Neural cell (in vitro differentiated cells): ENCODE data around the gene ZNF195. TPM values are rescaled to one million over a fixed set of nuclear protein-coding genes. Genes with fewer than 3 reads are reported as not detected.
"Not testable (repeated sequence)": the region's sequence is repeated elsewhere in the genome, so short reads cannot be mapped to it uniquely, and the experiment has no call there.

ENCODE experiments used
- H2AFZ ChIP-seq: fragments of 200-600, 300-800 bp; sonication (generic), shearing (Covaris generic); 2 replicates; pipeline ENCODE4 v1.6.0; 2014; ENCODE audit warnings: low read depth, mild to moderate bottlenecking, antibody characterized with exemption, low read length, moderate library complexity
- H3F3A ChIP-seq: fragments of 200-600 bp; shearing (Covaris generic); 2 replicates; pipeline ENCODE4 v1.6.1; 2016; ENCODE audit warnings: mild to moderate bottlenecking, moderate library complexity, mixed read lengths, antibody characterized with exemption, low read length; ENCODE audit not compliant: insufficient read depth, poor library complexity, severe bottlenecking
- H3K27ac ChIP-seq: fragments of 200-600, 300-800 bp; sonication (generic), shearing (Covaris generic); 2 replicates; pipeline ENCODE4 v1.5.1; 2014; ENCODE audit warnings: mild to moderate bottlenecking, low read length, moderate library complexity
- H3K27me3 ChIP-seq: fragments of 300-800, 200-600 bp; sonication (generic), shearing (Covaris generic); 2 replicates; pipeline ENCODE4 v1.6.0; 2014; ENCODE audit warnings: mild to moderate bottlenecking, low read depth, low read length, moderate library complexity; ENCODE audit not compliant: insufficient read depth
- H3K36me3 ChIP-seq: fragments of 300-800, 200-600 bp; sonication (generic), shearing (Covaris generic); 2 replicates; pipeline ENCODE4 v1.5.1; 2014; ENCODE audit warnings: mild to moderate bottlenecking, antibody characterized with exemption, low read length, moderate library complexity; ENCODE audit not compliant: insufficient read depth
- H3K4me2 ChIP-seq: fragments of 300-800, 200-600 bp; sonication (generic), shearing (Covaris generic); 2 replicates; pipeline ENCODE4 v1.6.0; 2014; ENCODE audit warnings: mild to moderate bottlenecking, low read length
- H3K4me3 ChIP-seq: fragments of 300-800, 200-600 bp; sonication (generic), shearing (Covaris generic); 2 replicates; pipeline ENCODE4 v1.5.1; 2014; ENCODE audit warnings: mild to moderate bottlenecking, low read length, moderate library complexity
- H3K79me2 ChIP-seq: fragments of 200-600 bp; shearing (Covaris generic); replicated peaks from 2 replicates; pipeline ENCODE4 v1.6.0; 2014; ENCODE audit warnings: mild to moderate bottlenecking, low read length, moderate library complexity; ENCODE audit not compliant: insufficient read depth
- H3K9ac ChIP-seq: fragments of 300-800, 200-600 bp; sonication (generic), shearing (Covaris generic); 2 replicates; pipeline ENCODE4 v1.6.1; 2016; ENCODE audit warnings: mild to moderate bottlenecking, low read length, mixed read lengths
- H3K9me2 ChIP-seq: fragments of 200-600 bp; shearing (Covaris generic); 2 replicates; pipeline ENCODE4 v1.6.1; 2016; ENCODE audit warnings: mild to moderate bottlenecking, low read length, mixed read lengths; ENCODE audit not compliant: insufficient read depth
- H3K9me3 ChIP-seq: fragments of 200-600, 300-800 bp; sonication (generic), shearing (Covaris generic); 2 replicates; pipeline ENCODE4 v1.6.1; 2016; ENCODE audit warnings: mild to moderate bottlenecking, mixed run types, low read length, moderate library complexity, mixed read lengths
- H4K20me1 ChIP-seq: fragments of 200-600 bp; shearing (Covaris generic); 2 replicates; pipeline ENCODE4 v1.6.1; 2016; ENCODE audit warnings: mild to moderate bottlenecking, mixed run types; ENCODE audit not compliant: insufficient read depth
- polyA plus RNA-seq: library from polyadenylated mRNA; depleted of rRNA; stranded (reverse); fragments of >200 nt; gene quantifications from 2 replicates; pipeline ENCODE4 v1.2.3, GENCODE V29; 2014
- small RNA-seq, 3 experiments: library from RNA; depleted of rRNA; stranded (forward); fragments of <200 nt; gene quantifications; one replicate each; pipeline ENCODE3, GENCODE V24; 2012

Gene ZNF195
- polyA plus RNA-seq, 1 donor from 2014 or later = 101 TPM

GRCh38 chr11:3331078-3331477 is 47.9 kb downstream of the ZNF195 start:
- H3K27ac ChIP-seq, H3K9me3 ChIP-seq, H3K36me3 ChIP-seq, H2AFZ ChIP-seq, H3K9me2 ChIP-seq, H3K4me3 ChIP-seq, H4K20me1 ChIP-seq, H3F3A ChIP-seq, H3K9ac ChIP-seq, H3K79me2 ChIP-seq, H3K4me2 ChIP-seq, H3K27me3 ChIP-seq: not testable (repeated sequence)

GRCh38 chr11:3330064-3330463 is 48.9 kb downstream of the ZNF195 start:
- H3K9me3 ChIP-seq, H3K27ac ChIP-seq, H3K4me2 ChIP-seq, H3K27me3 ChIP-seq, H4K20me1 ChIP-seq, H3K9ac ChIP-seq, H3K79me2 ChIP-seq, H2AFZ ChIP-seq, H3K9me2 ChIP-seq, H3K36me3 ChIP-seq, H3K4me3 ChIP-seq, H3F3A ChIP-seq: not testable (repeated sequence)

GRCh38 chr11:3328503-3328902 is 50.4 kb downstream of the ZNF195 start:
- not testable (repeated sequence) for H3K4me2 ChIP-seq, H4K20me1 ChIP-seq, H3K9me3 ChIP-seq, H3K27ac ChIP-seq, H3K9me2 ChIP-seq, H3F3A ChIP-seq, H3K4me3 ChIP-seq, H3K36me3 ChIP-seq, H3K27me3 ChIP-seq, H3K9ac ChIP-seq, H2AFZ ChIP-seq, H3K79me2 ChIP-seq

- not testable (repeated sequence) for H2AFZ ChIP-seq, H3K79me2 ChIP-seq, H3K4me3 ChIP-seq, H3K27ac ChIP-seq, H3K9ac ChIP-seq, H3K27me3 ChIP-seq, H3K9me2 ChIP-seq, H4K20me1 ChIP-seq, H3K9me3 ChIP-seq, H3K36me3 ChIP-seq, H3K4me2 ChIP-seq, H3F3A ChIP-seq
Observed at GRCh38 chr11:3326450-3326849, 52.5 kb downstream of the ZNF195 start.

GRCh38 chr11:3324724-3325123 is 54.2 kb downstream of the ZNF195 start:
- H4K20me1 ChIP-seq, H3K4me2 ChIP-seq, H2AFZ ChIP-seq, H3K79me2 ChIP-seq, H3K27me3 ChIP-seq, H3K4me3 ChIP-seq, H3F3A ChIP-seq, H3K36me3 ChIP-seq, H3K9ac ChIP-seq, H3K9me2 ChIP-seq, H3K27ac ChIP-seq, H3K9me3 ChIP-seq: not testable (repeated sequence)

Small RNAs within 50 kb of the gene (small RNA-seq; reads per million reads assigned to genes)
- 0 reads per million in 3 experiments for gene AC123788.2

Other genes starting within 250 kb of the ZNF195 start
- 49.1 and 82.5 TPM in 2 replicates for gene OSBPL5, start 213.8 kb downstream of the ZNF195 start, polyA plus RNA-seq
- gene MRGPRG, start 160.3 kb downstream of the ZNF195 start, polyA plus RNA-seq = not detected in 2 replicates
- gene MRGPRE, start 146.7 kb downstream of the ZNF195 start, polyA plus RNA-seq = 0.28 TPM in 1 of 2 replicates, not detected in the other